Aorta (tissue), 5 donors: ENCODE measurements around the gene KBTBD13. TPM values are rescaled to one million over a fixed set of nuclear protein-coding genes. Genes with fewer than 3 reads are reported as not detected.
A peak's percentile ranks its signal among the peaks of the same experiment; 100 is the strongest.
"Not testable (repeated sequence)": the region's sequence is repeated elsewhere in the genome, so short reads cannot be mapped to it uniquely, and the experiment has no call there.

Source experiments
- ATAC-seq: fragments of 200-7000 bp; cut with Tn5 transposase; one replicate; pipeline ENCODE4 v1.9.1; 2022; ENCODE audit warnings: moderate library complexity; ENCODE audit not compliant: low FRiP score
- DNase-seq, 2 donors: peaks; one replicate each; pipeline ENCODE4 v3.0.0-alpha.2; 2020
- H3K27ac ChIP-seq, 2 donors: one replicate each; pipeline ENCODE4 v1.5.1; 2013; ENCODE audit warnings: low read length in 2 of 2, mild to moderate bottlenecking in 2 of 2, moderate library complexity in 2 of 2, control low read depth in 1 of 2, inconsistent platforms in 1 of 2, low read depth in 1 of 2
- H3K27me3 ChIP-seq, 2 donors: one replicate each; pipeline ENCODE4 v1.6.1; 2013; ENCODE audit warnings: control low read depth in 1 of 2, low read length in 1 of 2, mild to moderate bottlenecking in 1 of 2, moderate library complexity in 1 of 2; ENCODE audit not compliant: insufficient read depth in 2 of 2, control insufficient read depth in 1 of 2
- H3K36me3 ChIP-seq, 2 donors: one replicate each; pipeline ENCODE4 v1.6.1; 2013; ENCODE audit warnings: control low read depth in 1 of 2, low read length in 1 of 2, mild to moderate bottlenecking in 1 of 2; ENCODE audit not compliant: insufficient read depth in 2 of 2, control insufficient read depth in 1 of 2
- H3K4me1 ChIP-seq, 2 donors: one replicate each; pipeline ENCODE4 v1.6.1; 2013; ENCODE audit warnings: low read length in 2 of 2, control low read depth in 1 of 2, mild to moderate bottlenecking in 1 of 2, moderate library complexity in 1 of 2; ENCODE audit not compliant: insufficient read depth in 2 of 2, control insufficient read depth in 1 of 2
- H3K4me3 ChIP-seq, 2 donors: one replicate each; pipeline ENCODE4 v1.5.1; 2013; ENCODE audit warnings: low read length in 2 of 2, control low read depth in 1 of 2, mild to moderate bottlenecking in 1 of 2
- H3K9me3 ChIP-seq: one replicate; pipeline ENCODE4 v1.6.1; 2013; ENCODE audit warnings: mild to moderate bottlenecking, low read length; ENCODE audit not compliant: control insufficient read depth
- WGBS, 2 donors: extraction: QIAGEN DNeasy Blood & Tissue Kit; methylation state at CpG; one replicate each; pipeline ENCODE4 v1.1.7; 2013; 5-methylcytosine and 5-hydroxymethylcytosine counted together
- intact Hi-C, 2 donors: fragments of 100-400 bp; cut with DNase I; formaldehyde crosslinking; loops; one replicate each; pipeline versions ENCODE4 v1.14.2 to v1.15.0; 2022
- polyA plus RNA-seq, 2 donors: library from polyadenylated mRNA; stranded (reverse); fragments of 200-250 nt; gene quantifications; one replicate each; pipeline ENCODE4 v1.2.3, GENCODE V29; 2013
- total RNA-seq, 2 donors: library from RNA; stranded (reverse); fragmentation: NEBNext Ultra II Directional; extraction: Animal tissue kit (Norgen Biotek cat#: 25700); gene quantifications; one replicate each; pipeline ENCODE4 v1.2.1, GENCODE V29; 2021
- donor health status: healthy with polysubstance abuse.
- donor health status: Bipolar disorder and iron deficiency.
- donor health status: DM: no; HTN: no; CAD: no.
- donor health status: DM: no; HTN: no; CAD: no.
- donor health status: DM: yes; HTN: yes; CAD: no.

The KBTBD13 gene
- total and polyA plus RNA-seq, 4 donors, result 0.05 to 1.5 (median 0.87) TPM

- no peaks in the 10 kb centered on the region for H3K27me3 ChIP-seq
- no peaks in the 10 kb centered on the region for H3K36me3 ChIP-seq
- no peak overlapping the region for H3K4me3 ChIP-seq
- DNase-seq (no peak), ATAC-seq (peak; percentile 69)
- H3K4me1 ChIP-seq, result no peaks in the 10 kb centered on the region
- WGBS, 2 donors, result 3 to 6% methylated on average over 4 of the region's 4 CpGs
- no peak overlapping the region for H3K27ac ChIP-seq
- intact Hi-C loops, result loop anchor here (1.0 to 10.0 kb wide), 3 partner anchors 68 to 241 kb away; no protein-coding TSS in a partner anchor
- no peaks in the 10 kb centered on the region for H3K9me3 ChIP-seq
Observed at GRCh38 chr15:65033659-65034269, 42.8 kb upstream of the KBTBD13 start.

GRCh38 chr15:65034719-65035118, 41.8 kb upstream of the KBTBD13 start:
- H3K4me3 ChIP-seq, result no peak overlapping the region
- DNase-seq (no peak), ATAC-seq (no peak)
- H3K36me3 ChIP-seq, result peaks cover 0 to 1% of the 10 kb centered on the region in 2 donors
- no peaks in the 10 kb centered on the region for H3K27me3 ChIP-seq
- WGBS, 2 donors, result 90 to 94% methylated on average over 11 of the region's 11 CpGs
- intact Hi-C loops, result loop anchor here (5.0 to 10.0 kb wide), 2 partner anchors 238 to 240 kb away; no protein-coding TSS in a partner anchor
- H3K27ac ChIP-seq, result no peak overlapping the region
- H3K9me3 ChIP-seq, result no peaks in the 10 kb centered on the region
- H3K4me1 ChIP-seq, result no peaks in the 10 kb centered on the region

GRCh38 chr15:65037309-65037708, 39.2 kb upstream of the KBTBD13 start:
- intact Hi-C loops, result loop anchor here in 1 of 2 donors (10.0 kb wide), 1 partner anchor 237 kb away; no protein-coding TSS in a partner anchor
- no peak for DNase-seq
- WGBS, 2 donors, result 89 to 100% methylated on average over 1 of the region's 1 CpG

GRCh38 chr15:65038428-65038827, 38.1 kb upstream of the KBTBD13 start:
- no peaks in the 10 kb centered on the region for H3K4me1 ChIP-seq
- intact Hi-C loops, result loop anchor here in 1 of 2 donors (10.0 kb wide), 1 partner anchor 236 kb away; no protein-coding TSS in a partner anchor
- no peaks in the 10 kb centered on the region for H3K27me3 ChIP-seq
- no peak for DNase-seq
- peaks cover 0 to 1% of the 10 kb centered on the region in 2 donors for H3K36me3 ChIP-seq
- no peak for ATAC-seq
- H3K4me3 ChIP-seq, result no peak overlapping the region
- no peaks in the 10 kb centered on the region for H3K9me3 ChIP-seq
- 90% methylated on average over 3 of the region's 3 CpGs for WGBS, 2 donors
- H3K27ac ChIP-seq, result no peak overlapping the region

More at GRCh38 chr15:65037309-65037708, 39.2 kb upstream of the KBTBD13 start:
- no peak for ATAC-seq
- H3K36me3 ChIP-seq, result peaks cover 0 to 1% of the 10 kb centered on the region in 2 donors
- no peaks in the 10 kb centered on the region for H3K4me1 ChIP-seq
- no peak overlapping the region for H3K27ac ChIP-seq
- no peak overlapping the region for H3K4me3 ChIP-seq
- no peaks in the 10 kb centered on the region for H3K27me3 ChIP-seq
- H3K9me3 ChIP-seq, result no peaks in the 10 kb centered on the region

- H3K4me3 ChIP-seq, result no peak overlapping the region
- ATAC-seq (no peak), DNase-seq (no peak)
- intact Hi-C loops, result loop anchor here in 1 of 2 donors (10.0 kb wide), 1 partner anchor 236 kb away; no protein-coding TSS in a partner anchor
- H3K36me3 ChIP-seq, result peaks cover 0 to 1% of the 10 kb centered on the region in 2 donors
- no peaks in the 10 kb centered on the region for H3K4me1 ChIP-seq
- WGBS, 2 donors, result 61 to 62% methylated on average over 5 of the region's 5 CpGs
- no peaks in the 10 kb centered on the region for H3K27me3 ChIP-seq
- H3K9me3 ChIP-seq, result no peaks in the 10 kb centered on the region
- no peak overlapping the region for H3K27ac ChIP-seq
Observed at GRCh38 chr15:65038836-65039235, 37.7 kb upstream of the KBTBD13 start.

GRCh38 chr15:65040461-65040860, 36.1 kb upstream of the KBTBD13 start:
- 82 to 83% methylated on average over 6 of the region's 6 CpGs for WGBS, 2 donors
- Histone ChIP-seq H3K36me3 (peaks cover 0 to 1% of the 10 kb centered on the region in 2 donors), H3K4me3 (no peak overlapping the region), H3K27ac (no peak overlapping the region), H3K9me3 (no peaks in the 10 kb centered on the region), H3K27me3 (no peaks in the 10 kb centered on the region), H3K4me1 (no peaks in the 10 kb centered on the region)
- ATAC-seq, result no peak
- intact Hi-C loops, result no loop called here
- no peak for DNase-seq

- Histone ChIP-seq H3K9me3 (no peaks in the 10 kb centered on the region), H3K4me1 (no peaks in the 10 kb centered on the region), H3K36me3 (peaks cover 0 to 1% of the 10 kb centered on the region in 2 donors), H3K4me3 (no peak overlapping the region), H3K27me3 (no peaks in the 10 kb centered on the region), H3K27ac (no peak overlapping the region)
- no peak for ATAC-seq
- intact Hi-C loops, result no loop called here
- DNase-seq, result no peak
- WGBS, 2 donors, result 91 to 92% methylated on average over 2 of the region's 2 CpGs
Observed at GRCh38 chr15:65041787-65042186, 34.8 kb upstream of the KBTBD13 start.

GRCh38 chr15:65042776-65043327, 33.7 kb upstream of the KBTBD13 start:
- intact Hi-C loops, result no loop called here
- WGBS, 2 donors, result 52 to 59% methylated on average over 4 of the region's 4 CpGs
- H3K27ac ChIP-seq, result no peak overlapping the region
- peaks cover 0 to 1% of the 10 kb centered on the region in 2 donors for H3K36me3 ChIP-seq
- H3K27me3 ChIP-seq, result no peaks in the 10 kb centered on the region
- ATAC-seq (no peak), DNase-seq (no peak)
- no peaks in the 10 kb centered on the region for H3K9me3 ChIP-seq
- no peak overlapping the region for H3K4me3 ChIP-seq
- no peaks in the 10 kb centered on the region for H3K4me1 ChIP-seq

GRCh38 chr15:65044218-65044617, 32.3 kb upstream of the KBTBD13 start:
- ATAC-seq, H3K9me3 ChIP-seq, DNase-seq, H3K4me3 ChIP-seq, H3K27me3 ChIP-seq, intact Hi-C loops, H3K27ac ChIP-seq, H3K4me1 ChIP-seq, H3K36me3 ChIP-seq: not testable (repeated sequence)
- WGBS, 2 donors, result 71 to 73% methylated on average over 5 of the region's 5 CpGs
